ENCODE results near the gene NQO1. TPM values are rescaled to one million over a fixed set of nuclear protein-coding genes. Genes with fewer than 3 reads are reported as not detected.

NQO1 gene
- total and polyA plus RNA-seq, 2 donors (not counting 1 experiment from before 2014, with no cell fraction given) = 1.3 to 2.3 TPM

GRCh38 chr16:69756705-69757104 is 30.3 kb upstream of the NQO1 start:
- Mint-ChIP-seq H3K4me1 (peaks cover 23% of the 10 kb centered on the region), H3K9me3 (ENCODE audit: insufficient read depth) (no peaks in the 10 kb centered on the region), H3K27me3 (no peaks in the 10 kb centered on the region), H3K27ac (no peak overlapping the region), H3K4me3 (peak overlapping the region; percentile 50)
- Histone ChIP-seq H3K27me3 (replicated peaks in 1 of 4; ENCODE audit: control extremely low read depth in 1 of 4, control insufficient read depth in 3 of 4, insufficient read depth in 4 of 4, low read length in 3 of 4) (no peaks in the 10 kb centered on the region), H4K20me1 (ENCODE audit: control insufficient read depth, insufficient read depth, low read length, poor library complexity, severe bottlenecking) (no peaks in the 10 kb centered on the region), H3K4me1 (ENCODE audit: control insufficient read depth in 2 of 2, insufficient read depth in 2 of 2, low read length in 2 of 2) (peaks cover 14 to 26% of the 10 kb centered on the region in 2 donors), H3K36me3 (replicated peaks in 1 of 2; ENCODE audit: control extremely low read depth in 1 of 2, control insufficient read depth in 1 of 2, extremely low read depth in 1 of 2, insufficient read depth in 2 of 2, low read length in 1 of 2) (no peaks in the 10 kb centered on the region), H3K79me2 (ENCODE audit: control insufficient read depth, insufficient read depth, low read length) (peaks cover 63% of the 10 kb centered on the region), H3K27ac (ENCODE audit: low read length in 2 of 2) (no peak overlapping the region), H3K9ac (ENCODE audit: low read length) (no peak overlapping the region), H2AFZ (ENCODE audit: insufficient read depth, low read depth, low read length, poor library complexity, severe bottlenecking) (no peak overlapping the region), H3K9me3 (ENCODE audit: control extremely low read depth in 1 of 3, control insufficient read depth in 2 of 3, insufficient read depth in 1 of 3, low read length in 2 of 3) (no peaks in the 10 kb centered on the region), H3K4me3 (ENCODE audit: control extremely low read depth in 1 of 5, extremely low read depth in 1 of 5, insufficient read depth in 1 of 5, low read depth in 2 of 5, low read length in 4 of 5) (no peak overlapping the region), H3K4me2 (replicated peaks; ENCODE audit: low read depth, low read length, poor library complexity, severe bottlenecking) (no peak overlapping the region)
- POLR2A ChIA-PET = no interaction called here
- ATAC-seq (ENCODE audit: low read depth) (no peak), DNase-seq (no peak)
- intact Hi-C loops (cut with micrococcal nuclease) = no loop called here
- CTCF ChIA-PET = interaction anchor here (2.7 kb wide), 1 partner anchor 47 kb away, joined by 11 read pairs; no protein-coding TSS in a partner anchor
- WGBS (ENCODE audit: insufficient coverage) = 94% methylated on average over 10 of the region's 10 CpGs
- TF ChIP-seq CTCF (IDR thresholded peaks at IDR 0.05) = no peak

DNA sequence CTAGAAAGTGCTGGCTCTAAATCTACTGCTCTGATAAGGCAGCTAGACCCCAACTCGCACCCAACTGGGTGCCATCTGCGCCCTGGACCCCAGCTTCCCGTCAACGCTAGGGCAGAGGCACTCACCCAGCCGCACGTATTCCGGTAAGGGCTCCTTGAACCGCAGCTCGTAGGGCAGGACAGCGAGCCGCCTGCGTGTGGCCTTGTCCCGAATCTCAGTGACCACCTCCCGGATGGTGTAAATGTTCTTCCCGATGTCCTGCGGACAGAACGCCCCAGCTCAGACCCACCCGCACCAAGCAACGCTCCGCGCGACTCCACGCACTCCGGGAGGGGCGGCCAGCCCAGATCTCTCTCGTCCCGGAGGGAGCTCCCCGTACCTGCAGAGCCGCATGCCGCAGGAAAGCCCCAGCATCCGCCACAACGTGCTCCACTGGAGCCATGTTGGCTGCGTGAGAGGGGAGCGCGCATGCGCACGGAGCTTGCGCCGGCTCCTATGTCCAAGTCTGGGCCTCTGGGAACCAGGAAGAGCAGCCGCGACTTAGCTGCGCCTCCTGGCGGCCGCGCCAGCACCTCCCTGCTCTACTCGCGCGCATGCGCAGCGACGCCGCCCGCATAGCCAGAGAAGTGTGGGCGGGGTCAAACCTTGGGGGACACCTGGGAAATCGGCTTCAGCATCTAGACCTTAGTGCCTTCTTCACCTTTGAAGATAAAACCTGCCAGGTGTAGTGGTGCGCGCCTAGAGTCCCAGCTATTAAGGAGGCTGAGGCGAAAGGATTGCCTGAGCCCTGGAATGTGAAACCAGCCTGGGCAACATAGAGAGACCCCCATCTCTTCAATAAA is 28.3 kb upstream of the NQO1 start, which contains the start of gene NOB1:
Gene NOB1 (minus strand): TSS at position 458 of the 842 bp plus-strand sequence. CDS start 16 bp downstream, at position 442.
- ATAC-seq (ENCODE audit: low read depth) = peak; percentile 96
- POLR2A ChIA-PET = interaction anchor here (0.5 to 1.9 kb wide), 10 partner anchors 8 to 358 kb away, joined by 3 to 8 read pairs (median 3); partner anchors contain the start of genes CYB5B, NQO1 and WWP2
- Histone ChIP-seq H3K4me1 (ENCODE audit: control insufficient read depth in 2 of 2, insufficient read depth in 2 of 2, low read length in 2 of 2) (peaks cover 8 to 20% of the 10 kb centered on the region in 2 donors), H3K27me3 (replicated peaks in 1 of 4; ENCODE audit: control extremely low read depth in 1 of 4, control insufficient read depth in 3 of 4, insufficient read depth in 4 of 4, low read length in 3 of 4) (no peaks in the 10 kb centered on the region), H3K4me2 (replicated peaks; ENCODE audit: low read depth, low read length, poor library complexity, severe bottlenecking) (peak within 1 kb of the TSS; percentile 82), H3K36me3 (replicated peaks in 1 of 2; ENCODE audit: control extremely low read depth in 1 of 2, control insufficient read depth in 1 of 2, extremely low read depth in 1 of 2, insufficient read depth in 2 of 2, low read length in 1 of 2) (peaks cover 0 to 18% of the 10 kb centered on the region in 2 experiments), H3K27ac (ENCODE audit: low read length in 2 of 2) (peak within 1 kb of the TSS; percentile 61 to 76), H4K20me1 (ENCODE audit: control insufficient read depth, insufficient read depth, low read length, poor library complexity, severe bottlenecking) (no peaks in the 10 kb centered on the region), H2AFZ (ENCODE audit: insufficient read depth, low read depth, low read length, poor library complexity, severe bottlenecking) (peak within 1 kb of the TSS; percentile 96), H3K79me2 (ENCODE audit: control insufficient read depth, insufficient read depth, low read length) (peaks cover 54% of the 10 kb centered on the region), H3K4me3 (ENCODE audit: control extremely low read depth in 1 of 5, extremely low read depth in 1 of 5, insufficient read depth in 1 of 5, low read depth in 2 of 5, low read length in 4 of 5) (peak within 1 kb of the TSS; percentile 73 to 100 (median 91)), H3K9ac (ENCODE audit: low read length) (peak within 1 kb of the TSS; percentile 90), H3K9me3 (ENCODE audit: control extremely low read depth in 1 of 3, control insufficient read depth in 2 of 3, insufficient read depth in 1 of 3, low read length in 2 of 3) (no peaks in the 10 kb centered on the region)
- peak; percentile 99 for DNase-seq
- WGBS (ENCODE audit: insufficient coverage) = under 1% methylated on average over 56 of the region's 58 CpGs
- H3K4me1 Mint-ChIP-seq = peaks cover 21% of the 10 kb centered on the region
- H3K9me3 Mint-ChIP-seq (ENCODE audit: insufficient read depth) = no peaks in the 10 kb centered on the region
- H3K27me3 Mint-ChIP-seq = no peaks in the 10 kb centered on the region
- CTCF ChIA-PET = interaction anchor here (0.6 to 3.5 kb wide), 21 partner anchors 9 to 360 kb away, joined by 3 to 73 read pairs (median 4); partner anchors contain the start of genes NQO1 and WWP2
- intact Hi-C loops (cut with micrococcal nuclease) = loop anchor here (1.0 to 2.0 kb wide), 6 partner anchors 8 to 416 kb away; partner anchors contain the start of genes COG8, NIP7, NQO1 and TERF2
- H3K4me3 Mint-ChIP-seq = peak within 1 kb of the TSS; percentile 99
- H3K27ac Mint-ChIP-seq = peak within 1 kb of the TSS; percentile 94
- peak; percentile 92 for TF ChIP-seq CTCF (IDR thresholded peaks at IDR 0.05)
- TF ChIP-seq EZH2 (IDR thresholded peaks at IDR 0.05; ENCODE audit: borderline replicate concordance, insufficient read depth, low read depth, low read length, poor library complexity, severe bottlenecking) = no peak
